Thymus (tissue), 11 donors: Measurements from ENCODE around the gene DCLK3. TPM values are rescaled to one million over a fixed set of nuclear protein-coding genes. Genes with fewer than 3 reads are reported as not detected.

Experiments
- DNase-seq, 9 donors: peaks; one replicate each; pipeline ENCODE4 v3.0.0-alpha.2; 2013; ENCODE audit warnings: low spot score in 9 of 9, low read depth in 6 of 9, missing footprints in 1 of 9
- H3K27ac ChIP-seq, 2 donors: one replicate each; pipeline ENCODE4 v1.5.1; 2013; ENCODE audit warnings: control low read depth in 1 of 2, low read depth in 1 of 2, low read length in 1 of 2, mild to moderate bottlenecking in 1 of 2, moderate library complexity in 1 of 2
- H3K27me3 ChIP-seq, 2 donors: one replicate each; pipeline ENCODE4 v1.5.1; 2013; ENCODE audit warnings: low read length in 1 of 2; ENCODE audit not compliant: control insufficient read depth in 2 of 2, insufficient read depth in 1 of 2
- H3K36me3 ChIP-seq, 2 donors: one replicate each; pipeline ENCODE4 v1.5.1; 2013; ENCODE audit warnings: low read length in 1 of 2, mild to moderate bottlenecking in 1 of 2, moderate library complexity in 1 of 2; ENCODE audit not compliant: control insufficient read depth in 2 of 2, insufficient read depth in 2 of 2
- H3K4me1 ChIP-seq, 2 donors: one replicate each; pipeline ENCODE4 v1.5.1; 2013; ENCODE audit warnings: low read length in 2 of 2; ENCODE audit not compliant: control insufficient read depth in 2 of 2, insufficient read depth in 2 of 2
- H3K4me3 ChIP-seq, 2 donors: one replicate each; pipeline ENCODE4 v1.5.1; 2013; ENCODE audit warnings: low read length in 2 of 2, control low read depth in 1 of 2, mild to moderate bottlenecking in 1 of 2
- H3K9me3 ChIP-seq, 2 donors: one replicate each; pipeline ENCODE4 v1.5.1; 2013; ENCODE audit warnings: low read length in 1 of 2, mild to moderate bottlenecking in 1 of 2; ENCODE audit not compliant: control insufficient read depth in 2 of 2, insufficient read depth in 1 of 2
- WGBS: extraction: QIAGEN DNeasy Blood & Tissue Kit; methylation state at CpG from one replicate; pipeline ENCODE4 v1.1.7; 2013; 5-methylcytosine and 5-hydroxymethylcytosine counted together
- polyA plus RNA-seq: library from polyadenylated mRNA; stranded (reverse); fragments of 200-250 nt; gene quantifications from one replicate; pipeline ENCODE4 v1.2.3, GENCODE V29; 2013
- total RNA-seq: library from RNA; stranded (reverse); fragments of 120-200 nt; gene quantifications from one replicate; pipeline ENCODE4 v1.2.4, GENCODE V29; 2013
- donor health status: healthy.

Gene DCLK3
- total and polyA plus RNA-seq, 2 donors = 0.38 to 0.41 TPM

DNA sequence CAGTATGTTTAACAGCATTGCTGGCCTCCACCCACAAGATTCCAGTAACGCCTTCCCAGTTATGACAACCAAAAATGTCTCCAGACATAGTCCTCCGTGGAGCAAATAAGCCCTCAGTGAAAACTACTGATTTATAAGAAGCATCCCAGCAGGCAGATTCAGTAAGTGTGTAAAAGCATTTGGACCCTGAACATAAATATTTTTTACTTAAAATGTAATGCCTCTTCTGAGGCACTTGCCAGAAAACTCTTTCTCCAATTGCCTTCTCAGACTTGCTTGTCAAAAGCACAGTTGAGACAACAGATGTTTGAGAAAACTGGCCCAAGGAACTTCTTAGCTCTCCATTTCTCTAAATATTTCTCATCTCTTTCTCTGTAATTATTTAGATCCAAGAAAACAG, 31.8 kb upstream of the DCLK3 start:
- H3K4me3 ChIP-seq = no peak overlapping the region
- H3K27ac ChIP-seq = no peak overlapping the region
- no peaks in the 10 kb centered on the region for H3K36me3 ChIP-seq
- no peaks in the 10 kb centered on the region for H3K4me1 ChIP-seq
- no peaks in the 10 kb centered on the region for H3K27me3 ChIP-seq
- WGBS = 95% methylated on average over 2 of the region's 2 CpGs
- DNase-seq = no peak
- no peaks in the 10 kb centered on the region for H3K9me3 ChIP-seq

DNA sequence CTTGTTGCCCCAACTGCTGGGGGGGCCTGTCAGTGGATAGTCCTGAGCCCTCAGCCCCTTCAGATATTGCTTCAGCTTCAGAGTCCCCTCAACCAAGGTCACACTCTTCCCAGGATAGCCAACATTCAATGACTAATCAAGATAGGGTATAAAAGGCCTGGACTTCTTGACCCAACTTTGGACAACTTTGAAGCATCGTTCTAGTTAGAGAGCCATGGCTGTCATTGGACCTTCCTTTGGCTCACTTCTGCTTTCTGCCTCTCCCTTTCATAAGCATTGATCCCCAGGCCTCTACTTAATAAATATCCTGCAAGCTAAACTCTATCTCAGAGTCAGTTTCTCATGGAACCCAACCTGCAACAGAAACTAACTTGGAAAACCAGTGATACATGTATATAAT, 31.3 kb upstream of the DCLK3 start:
- no peaks in the 10 kb centered on the region for H3K36me3 ChIP-seq
- no peak for DNase-seq
- no peaks in the 10 kb centered on the region for H3K27me3 ChIP-seq
- H3K4me1 ChIP-seq = no peaks in the 10 kb centered on the region
- WGBS = 93% methylated on average over 1 of the region's 1 CpG
- no peak overlapping the region for H3K4me3 ChIP-seq
- H3K9me3 ChIP-seq = no peaks in the 10 kb centered on the region
- H3K27ac ChIP-seq = no peak overlapping the region

DNA sequence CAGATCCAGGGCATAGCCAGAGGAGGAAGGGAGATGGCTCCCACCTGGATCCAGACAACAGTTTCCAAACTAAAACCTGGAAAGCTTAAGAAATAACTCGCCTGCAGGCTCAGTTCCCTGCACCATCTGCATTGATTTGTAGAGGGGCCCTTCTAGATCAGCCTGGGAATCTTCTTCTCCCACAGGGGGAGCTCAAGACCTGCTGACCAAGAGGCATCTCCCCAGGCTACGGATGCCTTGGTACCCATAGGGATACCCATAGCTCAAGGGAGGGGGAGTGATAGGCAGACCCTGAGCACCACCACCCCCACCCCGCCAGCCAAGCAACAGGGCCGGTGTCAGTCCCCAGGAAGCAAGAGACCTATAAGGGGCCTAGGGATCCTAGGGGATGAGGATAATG, 28.0 kb upstream of the DCLK3 start:
- Histone ChIP-seq H3K36me3 (no peaks in the 10 kb centered on the region), H3K4me3 (no peak overlapping the region), H3K4me1 (no peaks in the 10 kb centered on the region), H3K27me3 (no peaks in the 10 kb centered on the region), H3K9me3 (no peaks in the 10 kb centered on the region), H3K27ac (no peak overlapping the region)
- DNase-seq = peak in 5 of 9 donors; percentile 2 to 37 (median 15)
- 79% methylated on average over 4 of the region's 4 CpGs for WGBS

DNA sequence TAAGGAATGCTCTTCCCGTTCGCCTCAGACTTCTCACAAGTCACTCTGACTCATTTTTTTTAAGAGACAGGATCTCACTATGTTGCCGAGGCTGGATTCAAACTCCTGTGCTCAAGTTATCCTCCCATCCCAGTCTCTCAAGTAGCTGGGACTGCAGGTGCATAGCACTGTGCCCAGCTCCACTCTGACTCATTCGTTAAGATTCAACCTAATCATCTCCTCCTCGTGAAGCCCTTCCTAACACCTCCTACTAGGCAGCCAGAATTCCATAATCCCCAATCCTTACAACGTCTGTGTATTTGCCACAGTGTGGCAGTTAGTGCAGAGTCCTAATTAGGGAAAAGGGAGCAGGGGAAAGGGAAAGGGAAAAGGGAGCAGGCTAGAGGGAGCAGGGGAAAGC, 26.4 kb upstream of the DCLK3 start:
- WGBS = 74% methylated on average over 6 of the region's 6 CpGs
- H3K27ac ChIP-seq = no peak overlapping the region
- no peaks in the 10 kb centered on the region for H3K27me3 ChIP-seq
- no peaks in the 10 kb centered on the region for H3K4me1 ChIP-seq
- H3K4me3 ChIP-seq = no peak overlapping the region
- no peaks in the 10 kb centered on the region for H3K36me3 ChIP-seq
- DNase-seq = no peak
- H3K9me3 ChIP-seq = no peaks in the 10 kb centered on the region

DNA sequence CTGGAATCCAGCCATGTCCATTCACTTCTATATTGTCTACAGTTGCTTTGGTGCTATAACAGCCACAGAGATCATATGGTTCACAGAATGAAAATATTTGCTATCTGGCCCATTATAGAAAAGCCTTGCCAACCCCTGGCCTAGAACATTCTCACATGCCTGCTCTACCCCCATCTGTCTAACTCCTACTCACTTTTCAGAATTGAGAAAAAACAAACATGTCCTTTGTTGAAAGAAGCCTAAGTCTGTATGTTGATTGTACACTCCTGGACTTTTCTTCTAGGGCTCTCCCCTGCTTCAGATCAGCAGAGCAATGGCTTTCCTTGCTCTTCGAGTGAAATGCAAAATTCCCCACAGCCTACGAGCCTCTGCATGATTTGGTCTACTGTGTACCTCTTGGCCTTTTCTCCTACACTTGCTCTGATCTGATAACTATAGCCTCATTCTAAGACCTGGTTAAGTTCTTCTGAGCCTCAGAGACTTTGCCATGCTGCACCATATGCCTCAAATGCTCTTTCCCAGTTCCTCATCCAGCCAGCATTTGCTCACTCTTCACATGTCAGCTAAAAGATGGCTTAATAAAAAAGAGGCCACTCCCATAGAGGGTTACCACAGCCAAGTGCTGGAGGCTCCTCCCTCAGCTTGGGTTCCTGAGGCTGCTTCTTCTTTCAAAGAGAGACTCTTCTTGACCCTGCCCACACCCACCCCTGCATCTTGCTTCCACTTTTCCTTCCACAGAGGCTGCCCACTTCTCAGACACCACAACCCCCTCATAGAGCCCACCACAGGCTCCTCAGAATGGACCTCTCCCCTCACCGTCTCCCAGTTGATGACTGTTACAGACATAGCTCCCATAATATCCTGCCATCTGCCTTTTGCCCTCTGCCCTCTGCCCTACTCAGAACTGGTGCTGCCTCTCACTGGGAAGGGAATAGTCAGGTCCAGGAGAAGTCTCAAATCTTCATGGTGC, 22.9 kb upstream of the DCLK3 start:
- no peak overlapping the region for H3K4me3 ChIP-seq
- no peak for DNase-seq
- H3K4me1 ChIP-seq = no peaks in the 10 kb centered on the region
- no peak overlapping the region for H3K27ac ChIP-seq
- 83% methylated on average over 3 of the region's 3 CpGs for WGBS
- no peaks in the 10 kb centered on the region for H3K27me3 ChIP-seq
- no peaks in the 10 kb centered on the region for H3K9me3 ChIP-seq
- H3K36me3 ChIP-seq = no peaks in the 10 kb centered on the region

DNA sequence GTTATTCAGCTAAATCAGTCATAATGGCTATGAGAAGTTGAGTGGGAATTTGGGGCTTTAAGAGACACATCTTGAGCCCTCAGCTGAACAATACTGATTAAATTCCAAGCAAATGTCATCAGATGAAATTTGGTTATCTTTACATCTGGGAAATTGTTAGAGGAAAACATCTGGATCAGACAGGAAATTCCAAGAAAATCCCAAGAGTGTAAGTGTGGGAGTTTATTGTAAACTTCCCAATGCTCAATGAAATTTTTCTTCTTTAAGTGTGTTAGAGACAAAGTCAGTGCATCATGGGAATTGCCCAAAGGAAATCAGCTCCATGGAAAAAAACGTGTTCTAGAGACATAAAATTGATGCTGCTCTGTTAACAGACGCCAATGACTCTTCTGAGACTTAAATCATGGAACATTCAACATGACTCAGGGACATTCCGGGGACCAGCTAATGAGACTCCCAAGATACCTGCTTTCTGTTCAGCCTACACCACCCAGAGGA, 19.8 kb upstream of the DCLK3 start:
- 96% methylated on average over 3 of the region's 3 CpGs for WGBS
- H3K27ac ChIP-seq = no peak overlapping the region
- DNase-seq = no peak

DNA sequence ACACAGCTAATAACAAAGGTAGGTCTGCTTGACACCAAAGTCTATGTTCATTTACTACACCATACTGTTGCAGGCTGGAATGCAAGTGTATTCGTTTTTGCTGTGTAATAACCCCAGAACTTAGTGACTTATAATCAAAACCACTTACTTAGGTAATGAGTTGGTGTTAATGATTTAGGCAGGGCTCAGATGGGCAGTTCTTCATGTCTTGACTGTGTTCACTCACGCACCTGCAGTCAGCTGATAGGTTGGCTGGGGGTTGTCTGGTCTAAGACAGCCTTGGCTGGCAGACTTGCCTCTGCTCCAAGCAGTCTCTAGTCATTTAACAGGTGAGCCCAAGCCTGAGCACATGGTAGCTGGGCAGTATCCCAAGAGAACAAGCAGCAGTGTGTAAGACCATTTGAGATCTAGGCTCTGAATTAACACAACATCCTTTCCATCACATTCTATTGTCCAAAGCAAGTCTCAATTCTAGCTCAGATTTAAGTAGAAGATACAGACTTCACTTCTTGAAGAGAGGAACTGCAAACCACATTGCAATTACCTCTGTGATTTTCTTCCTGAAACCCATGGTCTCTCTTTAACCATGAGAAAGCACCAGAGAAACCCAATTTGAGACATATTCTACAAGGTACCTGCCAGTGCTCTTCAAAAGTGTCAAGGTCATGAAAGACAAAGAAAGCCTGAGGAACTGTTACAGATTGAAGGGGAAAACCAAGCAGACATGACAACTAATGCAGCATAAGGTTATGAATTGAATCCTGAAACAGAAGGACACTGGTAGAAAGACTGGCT, 13.3 kb upstream of the DCLK3 start:
- H3K36me3 ChIP-seq = no peaks in the 10 kb centered on the region
- H3K27ac ChIP-seq = no peak overlapping the region
- H3K4me1 ChIP-seq = no peaks in the 10 kb centered on the region
- no peak overlapping the region for H3K4me3 ChIP-seq
- 93% methylated on average over 2 of the region's 2 CpGs for WGBS
- no peaks in the 10 kb centered on the region for H3K9me3 ChIP-seq
- DNase-seq = no peak
- H3K27me3 ChIP-seq = no peaks in the 10 kb centered on the region

More for the DNA sequence above, 19.8 kb upstream of the DCLK3 start:
- no peaks in the 10 kb centered on the region for H3K27me3 ChIP-seq
- H3K9me3 ChIP-seq = no peaks in the 10 kb centered on the region
- H3K36me3 ChIP-seq = no peaks in the 10 kb centered on the region
- no peak overlapping the region for H3K4me3 ChIP-seq
- no peaks in the 10 kb centered on the region for H3K4me1 ChIP-seq

DNA sequence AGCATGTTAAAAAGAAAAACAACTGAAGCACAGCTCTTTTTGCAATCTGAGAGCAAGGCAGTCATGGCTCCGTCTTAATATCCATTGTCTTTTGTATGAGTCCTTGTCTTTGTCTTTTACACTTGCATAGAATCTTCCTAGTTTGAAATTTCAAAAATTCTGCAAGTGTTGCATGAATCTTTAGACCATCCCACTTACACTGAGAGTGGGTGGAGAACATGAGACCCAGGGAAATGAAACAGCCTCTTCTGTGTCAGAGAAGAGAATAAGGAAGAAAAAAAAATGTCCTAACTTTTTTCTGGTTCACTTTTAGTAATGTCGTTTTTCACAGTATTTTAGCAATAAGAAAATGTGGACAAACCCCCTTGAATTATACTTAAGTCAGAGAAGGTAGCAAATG, 12.1 kb upstream of the DCLK3 start:
- H3K27ac ChIP-seq = no peak overlapping the region

DNA sequence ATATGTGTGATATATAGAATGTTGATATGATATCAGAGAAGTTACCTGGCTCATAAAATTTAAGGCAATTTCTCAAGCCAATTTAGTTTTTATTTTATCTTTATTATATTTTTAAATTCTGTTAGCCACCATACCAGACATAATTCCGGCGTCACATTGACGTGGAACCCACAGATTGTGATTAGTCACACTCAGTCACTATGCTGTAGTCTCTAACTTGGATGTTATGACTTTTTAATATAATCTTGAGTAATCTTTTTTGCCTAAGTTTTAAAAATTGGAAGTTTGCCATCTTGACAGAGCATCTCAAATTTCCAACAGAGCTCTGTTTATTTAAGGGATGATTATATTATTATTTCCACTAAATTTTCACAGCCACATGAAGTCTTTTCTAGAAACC, 9.7 kb upstream of the DCLK3 start:
- no peak for DNase-seq
- no peaks in the 10 kb centered on the region for H3K27me3 ChIP-seq
- H3K27ac ChIP-seq = no peak overlapping the region
- WGBS = 77% methylated on average over 3 of the region's 3 CpGs
- H3K9me3 ChIP-seq = no peaks in the 10 kb centered on the region
- H3K36me3 ChIP-seq = no peaks in the 10 kb centered on the region
- no peaks in the 10 kb centered on the region for H3K4me1 ChIP-seq
- no peak overlapping the region for H3K4me3 ChIP-seq

More for the DNA sequence above, 12.1 kb upstream of the DCLK3 start:
- no peaks in the 10 kb centered on the region for H3K36me3 ChIP-seq
- no peak for DNase-seq
- no peaks in the 10 kb centered on the region for H3K27me3 ChIP-seq
- WGBS = 87% methylated on average over 2 of the region's 2 CpGs
- no peaks in the 10 kb centered on the region for H3K9me3 ChIP-seq
- H3K4me1 ChIP-seq = no peaks in the 10 kb centered on the region
- no peak overlapping the region for H3K4me3 ChIP-seq
